Mesothelial cell of epicardium (in vitro differentiated cells): ENCODE data around the gene INTU. TPM values are rescaled to one million over a fixed set of nuclear protein-coding genes. Genes with fewer than 3 reads are reported as not detected.

Source experiments
- DNase-seq, 2 experiments: peaks; one replicate each; pipeline ENCODE4 v3.0.0; 2021; ENCODE audit warnings: low spot score in 2 of 2; ENCODE audit not compliant: unreplicated experiment in 2 of 2
- H3K27ac Mint-ChIP-seq: 2 replicates; pipeline ENCODE4 v1.8.0; 2021; ENCODE audit warnings: mixed read lengths
- H3K27me3 Mint-ChIP-seq: 2 replicates; pipeline ENCODE4 v1.8.0; 2021; ENCODE audit warnings: low read depth, mixed read lengths
- H3K36me3 Mint-ChIP-seq: 2 replicates; pipeline ENCODE4 v1.8.0; 2021; ENCODE audit warnings: mixed read lengths
- H3K4me1 Mint-ChIP-seq: 2 replicates; pipeline ENCODE4 v1.8.0; 2021; ENCODE audit warnings: mixed read lengths
- H3K4me3 Mint-ChIP-seq: 2 replicates; pipeline ENCODE4 v1.8.0; 2021; ENCODE audit warnings: mild to moderate bottlenecking, moderate library complexity, mixed read lengths
- H3K9me3 Mint-ChIP-seq: 2 replicates; pipeline ENCODE4 v1.8.0; 2021; ENCODE audit warnings: mixed read lengths
- total RNA-seq: library from RNA; stranded (reverse); gene quantifications from 3 replicates; pipeline ENCODE4 v1.2.1, GENCODE V29; 2021
- TF ChIP-seq, protein P1 (sequence below): fragments of 200-600 bp; sonication (generic); IDR thresholded peaks from one replicate; pipeline ENCODE4 v1.5.0; 2021; ENCODE audit warnings: antibody characterized with exemption; ENCODE audit not compliant: unreplicated experiment

The INTU gene
- total RNA-seq, 1 donor from 2014 or later: 27.7 TPM

DNA sequence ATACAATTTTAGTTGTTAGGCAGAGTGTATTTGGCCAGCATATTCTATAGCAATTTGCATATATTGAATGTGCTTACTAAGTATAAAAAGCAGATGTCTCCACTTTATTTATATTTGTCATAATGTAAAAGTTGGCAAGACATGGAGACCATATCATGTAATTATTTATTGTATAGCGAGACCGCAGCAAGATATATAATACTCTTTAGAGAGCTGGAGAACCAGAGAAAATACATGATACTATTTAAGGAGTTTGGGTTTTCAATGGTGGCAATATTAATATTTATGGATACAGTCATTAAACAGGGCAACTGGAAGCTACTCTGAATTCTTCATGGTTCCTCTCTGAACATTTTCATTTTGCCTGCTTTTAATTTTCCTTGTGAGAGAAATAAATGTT lies 35.0 kb downstream of the INTU start:
- Mint-ChIP-seq H3K9me3 (peaks cover 4% of the 10 kb centered on the region), H3K36me3 (peaks cover 19% of the 10 kb centered on the region), H3K27ac (no peak overlapping the region), H3K4me1 (peaks cover 13% of the 10 kb centered on the region), H3K4me3 (no peak overlapping the region), H3K27me3 (no peaks in the 10 kb centered on the region)
- TF ChIP-seq, protein P1, sequence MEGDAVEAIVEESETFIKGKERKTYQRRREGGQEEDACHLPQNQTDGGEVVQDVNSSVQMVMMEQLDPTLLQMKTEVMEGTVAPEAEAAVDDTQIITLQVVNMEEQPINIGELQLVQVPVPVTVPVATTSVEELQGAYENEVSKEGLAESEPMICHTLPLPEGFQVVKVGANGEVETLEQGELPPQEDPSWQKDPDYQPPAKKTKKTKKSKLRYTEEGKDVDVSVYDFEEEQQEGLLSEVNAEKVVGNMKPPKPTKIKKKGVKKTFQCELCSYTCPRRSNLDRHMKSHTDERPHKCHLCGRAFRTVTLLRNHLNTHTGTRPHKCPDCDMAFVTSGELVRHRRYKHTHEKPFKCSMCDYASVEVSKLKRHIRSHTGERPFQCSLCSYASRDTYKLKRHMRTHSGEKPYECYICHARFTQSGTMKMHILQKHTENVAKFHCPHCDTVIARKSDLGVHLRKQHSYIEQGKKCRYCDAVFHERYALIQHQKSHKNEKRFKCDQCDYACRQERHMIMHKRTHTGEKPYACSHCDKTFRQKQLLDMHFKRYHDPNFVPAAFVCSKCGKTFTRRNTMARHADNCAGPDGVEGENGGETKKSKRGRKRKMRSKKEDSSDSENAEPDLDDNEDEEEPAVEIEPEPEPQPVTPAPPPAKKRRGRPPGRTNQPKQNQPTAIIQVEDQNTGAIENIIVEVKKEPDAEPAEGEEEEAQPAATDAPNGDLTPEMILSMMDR: no peak
- no peak for DNase-seq

DNA sequence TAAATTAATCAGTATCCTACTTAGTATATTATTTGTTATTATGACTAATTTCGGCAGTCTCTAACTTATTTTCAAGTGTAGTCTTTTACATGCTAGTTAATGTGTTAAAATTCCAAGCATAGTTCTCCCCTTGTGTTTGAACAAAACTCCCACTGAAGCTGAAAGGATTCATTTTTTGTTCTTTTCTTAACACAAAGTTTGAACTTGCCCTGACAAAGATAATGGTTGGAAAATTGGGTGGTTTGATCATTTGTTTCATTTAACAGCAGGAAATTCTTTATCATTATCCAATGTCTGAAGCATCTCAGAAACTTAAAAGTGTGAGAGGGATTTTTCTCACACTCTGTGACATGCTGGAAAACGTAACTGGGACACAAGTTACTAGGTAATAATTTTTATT lies 36.0 kb downstream of the INTU start:
- Mint-ChIP-seq H3K4me1 (peaks cover 13% of the 10 kb centered on the region), H3K27ac (peak overlapping the region; percentile 83), H3K9me3 (peaks cover 4% of the 10 kb centered on the region), H3K4me3 (no peak overlapping the region), H3K27me3 (no peaks in the 10 kb centered on the region), H3K36me3 (peaks cover 19% of the 10 kb centered on the region)
- TF ChIP-seq, protein P1: no peak
- DNase-seq: no peak

DNA sequence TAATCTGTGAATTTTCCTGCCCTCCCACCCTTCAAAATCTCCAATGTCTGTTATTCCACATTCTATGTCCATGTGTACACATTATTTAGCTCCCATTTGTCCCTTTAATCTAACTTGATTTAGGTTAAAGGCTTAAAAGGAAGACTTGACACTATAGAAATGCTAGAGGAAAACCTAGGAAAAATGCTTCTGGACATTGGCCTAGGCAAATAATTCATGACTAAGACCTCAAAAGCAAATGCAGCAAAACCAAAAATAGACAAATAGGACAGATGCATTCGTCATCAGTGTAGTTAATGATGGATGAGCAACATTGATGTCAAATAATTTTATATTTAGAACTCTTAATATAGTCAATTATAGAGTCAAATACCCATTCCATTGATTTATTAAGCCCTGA lies 36.9 kb downstream of the INTU start:
- no peak overlapping the region for H3K27ac Mint-ChIP-seq
- H3K4me3 Mint-ChIP-seq: no peak overlapping the region
- H3K36me3 Mint-ChIP-seq: peaks cover 26% of the 10 kb centered on the region
- H3K27me3 Mint-ChIP-seq: no peaks in the 10 kb centered on the region
- no peak for DNase-seq
- peaks cover 13% of the 10 kb centered on the region for H3K4me1 Mint-ChIP-seq
- peaks cover 4% of the 10 kb centered on the region for H3K9me3 Mint-ChIP-seq
- TF ChIP-seq, protein P1: no peak

DNA sequence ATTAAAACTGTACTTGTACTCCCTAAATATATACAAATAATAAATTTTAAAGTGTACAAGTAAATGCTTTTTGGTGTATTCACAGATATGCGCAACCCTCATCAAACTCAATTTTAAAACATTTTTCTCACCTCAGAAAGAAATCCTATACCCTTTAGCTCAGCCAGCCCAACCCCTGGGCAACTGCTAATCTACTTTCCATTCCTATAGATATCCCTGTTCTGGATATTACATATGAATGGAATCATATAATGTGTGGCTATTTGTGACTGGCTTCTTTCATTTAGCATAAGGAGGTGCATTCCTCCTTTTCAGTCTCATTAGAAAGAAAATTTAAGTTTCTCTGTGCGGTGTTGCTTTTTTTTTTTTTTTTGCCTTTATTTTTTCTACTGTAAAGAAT lies 39.4 kb downstream of the INTU start:
- DNase-seq: no peak
- Mint-ChIP-seq H3K4me3 (no peak overlapping the region), H3K27ac (no peak overlapping the region), H3K27me3 (no peaks in the 10 kb centered on the region), H3K36me3 (peaks cover 30% of the 10 kb centered on the region), H3K9me3 (peaks cover 9% of the 10 kb centered on the region), H3K4me1 (peaks cover 13% of the 10 kb centered on the region)
- TF ChIP-seq, protein P1: no peak

DNA sequence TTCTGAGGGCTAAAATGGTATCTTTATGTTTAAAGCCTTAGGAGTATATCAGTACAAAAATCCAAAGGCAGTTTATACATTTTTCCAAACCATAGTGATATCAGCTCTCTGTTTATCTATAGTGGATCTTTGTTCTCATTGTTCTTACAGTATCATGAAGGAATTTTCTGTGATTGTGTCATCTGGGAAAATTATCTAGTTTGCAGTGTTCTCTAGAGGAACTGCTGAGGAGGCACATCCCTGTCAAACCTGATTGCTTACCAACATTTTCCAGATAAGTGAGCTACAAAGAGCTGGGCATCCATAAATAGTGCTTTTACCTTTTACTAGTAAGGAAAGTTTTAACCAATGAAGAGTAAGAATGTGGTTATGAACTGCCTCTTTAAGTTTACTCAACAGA lies 52.5 kb downstream of the INTU start:
- H3K36me3 Mint-ChIP-seq: peaks cover 19% of the 10 kb centered on the region
- TF ChIP-seq, protein P1: no peak
- DNase-seq: no peak
- no peaks in the 10 kb centered on the region for H3K9me3 Mint-ChIP-seq
- H3K27ac Mint-ChIP-seq: no peak overlapping the region
- H3K4me3 Mint-ChIP-seq: no peak overlapping the region
- no peaks in the 10 kb centered on the region for H3K4me1 Mint-ChIP-seq
- H3K27me3 Mint-ChIP-seq: no peaks in the 10 kb centered on the region

DNA sequence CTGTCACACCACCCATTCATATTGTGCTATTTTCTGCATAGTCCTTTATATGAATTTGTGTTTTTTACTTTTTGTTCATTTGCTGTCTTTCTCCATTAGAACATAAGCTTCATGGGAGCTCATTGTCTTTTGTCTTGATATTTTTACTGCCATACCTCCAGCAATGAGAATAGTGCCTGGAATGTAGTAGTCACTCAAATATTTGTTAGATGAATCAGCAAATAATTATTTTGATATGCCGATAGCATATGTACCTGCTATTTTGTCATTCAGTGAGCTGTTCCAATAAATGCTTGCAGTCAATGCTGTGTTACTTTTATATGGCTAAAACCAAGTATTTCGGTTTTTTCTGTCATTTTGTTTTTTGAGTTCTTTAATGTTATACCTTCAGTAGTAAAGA lies 53.9 kb downstream of the INTU start:
- TF ChIP-seq, protein P1: no peak
- H3K9me3 Mint-ChIP-seq: peaks cover 3% of the 10 kb centered on the region
- no peak for DNase-seq
- no peaks in the 10 kb centered on the region for H3K4me1 Mint-ChIP-seq
- no peak overlapping the region for H3K4me3 Mint-ChIP-seq
- no peak overlapping the region for H3K27ac Mint-ChIP-seq
- H3K36me3 Mint-ChIP-seq: peaks cover 30% of the 10 kb centered on the region
- H3K27me3 Mint-ChIP-seq: no peaks in the 10 kb centered on the region
